ENCODE measurements around the gene LRRN1. TPM values are rescaled to one million over a fixed set of nuclear protein-coding genes. Genes with fewer than 3 reads are reported as not detected.

The LRRN1 gene
- total and polyA plus RNA-seq, 4 donors: 0.45 to 7.1 (median 2.3) TPM

GRCh38 chr3:3847994-3848922 is 49.0 kb downstream of the LRRN1 start:
- H3K9me3 ChIP-seq (ENCODE audit: control insufficient read depth in 4 of 4, insufficient read depth in 3 of 4, low read length in 3 of 4): no peaks in the 10 kb centered on the region
- H3K27me3 ChIP-seq (ENCODE audit: control insufficient read depth in 3 of 3, insufficient read depth in 3 of 3, low read length in 2 of 3): no peaks in the 10 kb centered on the region
- WGBS, 2 donors: 77 to 86% methylated on average over 8 of the region's 8 CpGs
- no peak overlapping the region for H3K27ac ChIP-seq (ENCODE audit: low read depth in 1 of 2, low read length in 1 of 2)
- peaks cover 0 to 2% (median 0%) of the 10 kb centered on the region in 4 donors for H3K36me3 ChIP-seq (ENCODE audit: control insufficient read depth in 4 of 4, insufficient read depth in 4 of 4, low read length in 4 of 4)
- no peak overlapping the region for H3K4me3 ChIP-seq
- no peak for TF ChIP-seq CTCF (IDR thresholded peaks at IDR 0.05; ENCODE audit: control extremely low read depth, extremely low read depth)
- no peak overlapping the region for H3K9ac ChIP-seq (ENCODE audit: insufficient read depth in 1 of 2, low read length in 2 of 2)
- ATAC-seq (ENCODE audit: insufficient read depth, low FRiP score): no peak
- no peaks in the 10 kb centered on the region for H3K4me1 ChIP-seq (ENCODE audit: control insufficient read depth in 5 of 5, insufficient read depth in 5 of 5, low read length in 5 of 5)
- DNase-seq: no peak

GRCh38 chr3:3848923-3849275 is 49.7 kb downstream of the LRRN1 start:
- Histone ChIP-seq H3K36me3 (ENCODE audit: control insufficient read depth in 4 of 4, insufficient read depth in 4 of 4, low read length in 4 of 4) (peaks cover 0 to 2% (median 0%) of the 10 kb centered on the region in 4 donors), H3K4me1 (ENCODE audit: control insufficient read depth in 5 of 5, insufficient read depth in 5 of 5, low read length in 5 of 5) (no peaks in the 10 kb centered on the region), H3K9ac (ENCODE audit: insufficient read depth in 1 of 2, low read length in 2 of 2) (no peak overlapping the region), H3K27me3 (ENCODE audit: control insufficient read depth in 3 of 3, insufficient read depth in 3 of 3, low read length in 2 of 3) (no peaks in the 10 kb centered on the region), H3K9me3 (ENCODE audit: control insufficient read depth in 4 of 4, insufficient read depth in 3 of 4, low read length in 3 of 4) (no peaks in the 10 kb centered on the region), H3K27ac (ENCODE audit: low read depth in 1 of 2, low read length in 1 of 2) (no peak overlapping the region), H3K4me3 (no peak overlapping the region)
- 80 to 85% methylated on average over 8 of the region's 8 CpGs for WGBS, 2 donors
- DNase-seq (no peak), ATAC-seq (ENCODE audit: insufficient read depth, low FRiP score) (no peak)
- TF ChIP-seq CTCF (IDR thresholded peaks at IDR 0.05; ENCODE audit: control extremely low read depth, extremely low read depth): no peak

GRCh38 chr3:3851621-3852323 is 52.5 kb downstream of the LRRN1 start:
- Histone ChIP-seq H3K36me3 (ENCODE audit: control insufficient read depth in 4 of 4, insufficient read depth in 4 of 4, low read length in 4 of 4) (no peaks in the 10 kb centered on the region), H3K27ac (ENCODE audit: low read depth in 1 of 2, low read length in 1 of 2) (no peak overlapping the region), H3K9me3 (ENCODE audit: control insufficient read depth in 4 of 4, insufficient read depth in 3 of 4, low read length in 3 of 4) (no peaks in the 10 kb centered on the region), H3K4me3 (no peak overlapping the region), H3K27me3 (ENCODE audit: control insufficient read depth in 3 of 3, insufficient read depth in 3 of 3, low read length in 2 of 3) (no peaks in the 10 kb centered on the region), H3K9ac (ENCODE audit: insufficient read depth in 1 of 2, low read length in 2 of 2) (no peak overlapping the region), H3K4me1 (ENCODE audit: control insufficient read depth in 5 of 5, insufficient read depth in 5 of 5, low read length in 5 of 5) (no peaks in the 10 kb centered on the region)
- DNase-seq: no peak
- no peak for ATAC-seq (ENCODE audit: insufficient read depth, low FRiP score)
- 95 to 97% methylated on average over 4 of the region's 4 CpGs for WGBS, 2 donors
- TF ChIP-seq CTCF (IDR thresholded peaks at IDR 0.05; ENCODE audit: control extremely low read depth, extremely low read depth): no peak

Data from lung (tissue), 12 donors.